ELR (cell line): ENCODE measurements around the gene MANF.

Source experiments
- DNase-seq: peaks from one replicate; pipeline ENCODE4 v3.0.0-alpha.2; 2015; ENCODE audit warnings: low read depth

Gene MANF

DNA sequence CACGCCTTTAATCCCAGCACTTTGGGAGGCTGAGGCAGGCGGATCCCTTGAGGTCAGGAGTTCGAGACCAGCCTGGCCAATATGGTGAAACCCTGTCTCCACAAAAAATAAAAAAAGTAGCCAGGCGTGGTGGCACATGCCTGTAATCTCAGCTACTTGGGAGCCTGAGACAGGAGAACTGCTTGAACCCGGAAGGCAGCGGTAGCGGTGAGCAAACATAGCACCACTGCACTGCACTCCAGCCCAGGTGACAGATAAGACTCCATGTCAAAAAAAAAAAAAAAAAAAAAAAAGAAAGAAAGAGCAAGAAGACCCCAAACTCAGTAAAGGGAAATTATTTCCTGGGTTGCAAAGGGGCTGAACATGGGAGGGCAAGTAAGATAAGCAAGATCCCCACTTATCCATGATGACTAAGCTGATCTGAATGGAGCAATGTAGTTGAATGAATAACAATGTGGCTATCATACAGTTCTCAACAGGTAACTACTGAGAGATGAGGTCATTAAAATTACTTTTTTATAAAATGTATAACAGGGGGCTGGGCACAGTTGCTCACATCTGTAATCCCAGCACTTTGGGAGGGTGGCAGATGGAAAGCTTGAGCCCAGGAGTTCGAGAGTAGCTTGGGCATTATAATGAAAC is 52.0 kb downstream of the MANF start:
- peak; percentile 32 for DNase-seq
